Globus pallidus (tissue), 1 donor: ENCODE measurements around the gene ACYP2.
"Not testable (repeated sequence)": the region's sequence is repeated elsewhere in the genome, so short reads cannot be mapped to it uniquely, and the experiment has no call there.

Source experiments
- DNase-seq: peaks from one replicate; pipeline ENCODE4 v3.0.0-alpha.2; 2015; ENCODE audit warnings: low spot score

The ACYP2 gene

GRCh38 chr2:54115284-54116137, at the start of gene ACYP2:
Gene ACYP2, plus strand, starts transcription at chr2:54115615.
- DNase-seq = peak; percentile 97

GRCh38 chr2:54065891-54066290, 49.5 kb upstream of the ACYP2 start:
- no peak for DNase-seq

GRCh38 chr2:54067851-54068375, 47.5 kb upstream of the ACYP2 start:
- DNase-seq = no peak

- not testable (repeated sequence) for DNase-seq
Observed at GRCh38 chr2:54072483-54072882, 42.9 kb upstream of the ACYP2 start.

- no peak for DNase-seq
Observed at GRCh38 chr2:54073796-54074195, 41.6 kb upstream of the ACYP2 start.

- no peak for DNase-seq
Observed at GRCh38 chr2:54074606-54075341, 40.6 kb upstream of the ACYP2 start.

GRCh38 chr2:54076586-54076985, 38.8 kb upstream of the ACYP2 start:
- DNase-seq = no peak

GRCh38 chr2:54077088-54077900, 38.1 kb upstream of the ACYP2 start:
- no peak for DNase-seq

GRCh38 chr2:54079331-54079730, 36.1 kb upstream of the ACYP2 start:
- DNase-seq = peak; percentile 83

GRCh38 chr2:54081574-54081973, 33.8 kb upstream of the ACYP2 start:
- DNase-seq = no peak

GRCh38 chr2:54083021-54083420, 32.4 kb upstream of the ACYP2 start:
- DNase-seq = peak; percentile 44

- DNase-seq = no peak
Observed at GRCh38 chr2:54083445-54083844, 32.0 kb upstream of the ACYP2 start.

GRCh38 chr2:54084600-54084999, 30.8 kb upstream of the ACYP2 start:
- peak; percentile 74 for DNase-seq

GRCh38 chr2:54085069-54085468, 30.3 kb upstream of the ACYP2 start:
- DNase-seq = no peak

- no peak for DNase-seq
Observed at GRCh38 chr2:54086157-54086556, 29.3 kb upstream of the ACYP2 start.

- no peak for DNase-seq
Observed at GRCh38 chr2:54088191-54088634, 27.2 kb upstream of the ACYP2 start.

- no peak for DNase-seq
Observed at GRCh38 chr2:54088719-54089118, 26.7 kb upstream of the ACYP2 start.

- no peak for DNase-seq
Observed at GRCh38 chr2:54090521-54091117, 24.8 kb upstream of the ACYP2 start.

- no peak for DNase-seq
Observed at GRCh38 chr2:54092940-54093339, 22.5 kb upstream of the ACYP2 start.

GRCh38 chr2:54095406-54095805, 20.0 kb upstream of the ACYP2 start:
- not testable (repeated sequence) for DNase-seq

- not testable (repeated sequence) for DNase-seq
Observed at GRCh38 chr2:54096141-54096540, 19.3 kb upstream of the ACYP2 start.

- DNase-seq = no peak
Observed at GRCh38 chr2:54097124-54097523, 18.3 kb upstream of the ACYP2 start.
